Muscle layer of colon (tissue), 2 donors: ENCODE measurements around the gene MRPL20.
"Not testable (repeated sequence)": the region's sequence is repeated elsewhere in the genome, so short reads cannot be mapped to it uniquely, and the experiment has no call there.

Source experiments
- H3K27ac ChIP-seq: one replicate; pipeline ENCODE4 v1.7.0; 2013; ENCODE audit warnings: low read depth, mild to moderate bottlenecking, low read length, moderate library complexity
- H3K27me3 ChIP-seq, 2 donors: one replicate each; pipeline ENCODE4 v1.7.0; 2013; ENCODE audit warnings: low read length in 2 of 2, mild to moderate bottlenecking in 2 of 2; ENCODE audit not compliant: insufficient read depth in 2 of 2, control insufficient read depth in 1 of 2
- H3K36me3 ChIP-seq: one replicate; pipeline ENCODE4 v1.7.0; 2013; ENCODE audit warnings: mild to moderate bottlenecking, low read length; ENCODE audit not compliant: insufficient read depth
- H3K4me1 ChIP-seq: one replicate; pipeline ENCODE4 v1.7.0; 2013; ENCODE audit warnings: mild to moderate bottlenecking, low read length; ENCODE audit not compliant: insufficient read depth
- H3K4me3 ChIP-seq, 2 donors: one replicate each; pipeline ENCODE4 v1.7.0; 2013; ENCODE audit warnings: low read length in 2 of 2, low read depth in 1 of 2, mild to moderate bottlenecking in 1 of 2, moderate library complexity in 1 of 2
- H3K9ac ChIP-seq: one replicate; pipeline ENCODE4 v1.7.0; 2013; ENCODE audit warnings: low read length
- H3K9me3 ChIP-seq: one replicate; pipeline ENCODE4 v1.7.0; 2013; ENCODE audit warnings: mild to moderate bottlenecking, low read length
- donor health status: abdominal sarcoma.
- donor health status: Adenocarcinoma of cecum.

MRPL20 gene

GRCh38 chr1:1428967-1429366 is 21.9 kb upstream of the MRPL20 start:
- H3K27me3 ChIP-seq, H3K36me3 ChIP-seq, H3K9ac ChIP-seq, H3K4me3 ChIP-seq, H3K9me3 ChIP-seq: not testable (repeated sequence)
- H3K27ac ChIP-seq: peak overlapping the region; percentile 94
- H3K4me1 ChIP-seq: peaks cover 41% of the 10 kb centered on the region

GRCh38 chr1:1428174-1428573 is 21.1 kb upstream of the MRPL20 start:
- peak overlapping the region; percentile 4 for H3K27ac ChIP-seq
- H3K9ac ChIP-seq: no peak overlapping the region
- H3K36me3 ChIP-seq: no peaks in the 10 kb centered on the region
- H3K4me3 ChIP-seq: no peak overlapping the region
- no peaks in the 10 kb centered on the region for H3K9me3 ChIP-seq
- H3K4me1 ChIP-seq: peaks cover 33% of the 10 kb centered on the region
- H3K27me3 ChIP-seq: no peaks in the 10 kb centered on the region

- Histone ChIP-seq H3K27ac (no peak overlapping the region), H3K4me1 (peaks cover 30% of the 10 kb centered on the region), H3K27me3 (no peaks in the 10 kb centered on the region), H3K9ac (no peak overlapping the region), H3K4me3 (peak overlapping the region in 1 of 2 donors; percentile 27), H3K9me3 (no peaks in the 10 kb centered on the region), H3K36me3 (no peaks in the 10 kb centered on the region)
These were observed 20.7 kb upstream of the MRPL20 start for GRCh38 chr1:1427820-1428148.

GRCh38 chr1:1427106-1427819 is 20.2 kb upstream of the MRPL20 start:
- Histone ChIP-seq H3K27me3 (no peaks in the 10 kb centered on the region), H3K4me1 (peaks cover 25% of the 10 kb centered on the region), H3K4me3 (peak overlapping the region in 1 of 2 donors; percentile 27), H3K9ac (no peak overlapping the region), H3K9me3 (no peaks in the 10 kb centered on the region), H3K27ac (no peak overlapping the region), H3K36me3 (no peaks in the 10 kb centered on the region)

- H3K4me3 ChIP-seq: no peak overlapping the region
- no peaks in the 10 kb centered on the region for H3K36me3 ChIP-seq
- peaks cover 20% of the 10 kb centered on the region for H3K4me1 ChIP-seq
- H3K9ac ChIP-seq: no peak overlapping the region
- H3K27ac ChIP-seq: no peak overlapping the region
- H3K9me3 ChIP-seq: no peaks in the 10 kb centered on the region
- H3K27me3 ChIP-seq: no peaks in the 10 kb centered on the region
These were observed 19.5 kb upstream of the MRPL20 start for GRCh38 chr1:1426496-1427105.

- H3K4me3 ChIP-seq: no peak overlapping the region
- H3K27ac ChIP-seq: no peak overlapping the region
- no peaks in the 10 kb centered on the region for H3K36me3 ChIP-seq
- peaks cover 20% of the 10 kb centered on the region for H3K4me1 ChIP-seq
- no peaks in the 10 kb centered on the region for H3K9me3 ChIP-seq
- no peak overlapping the region for H3K9ac ChIP-seq
- H3K27me3 ChIP-seq: no peaks in the 10 kb centered on the region
These were observed 18.8 kb upstream of the MRPL20 start for GRCh38 chr1:1425753-1426495.

- peaks cover 19% of the 10 kb centered on the region for H3K4me1 ChIP-seq
- H3K9me3 ChIP-seq: no peaks in the 10 kb centered on the region
- peaks cover 0 to 4% of the 10 kb centered on the region in 2 donors for H3K27me3 ChIP-seq
- no peaks in the 10 kb centered on the region for H3K36me3 ChIP-seq
- no peak overlapping the region for H3K9ac ChIP-seq
- H3K27ac ChIP-seq: no peak overlapping the region
- no peak overlapping the region for H3K4me3 ChIP-seq
These were observed 18.3 kb upstream of the MRPL20 start for GRCh38 chr1:1425426-1425752.

GRCh38 chr1:1424707-1425106 is 17.6 kb upstream of the MRPL20 start:
- Histone ChIP-seq H3K4me1 (peaks cover 12% of the 10 kb centered on the region), H3K9me3 (no peaks in the 10 kb centered on the region), H3K9ac (no peak overlapping the region), H3K4me3 (no peak overlapping the region), H3K36me3 (no peaks in the 10 kb centered on the region), H3K27me3 (peaks cover 0 to 4% of the 10 kb centered on the region in 2 donors), H3K27ac (no peak overlapping the region)

GRCh38 chr1:1423245-1423597 is 16.1 kb upstream of the MRPL20 start:
- Histone ChIP-seq H3K4me3 (no peak overlapping the region), H3K27ac (no peak overlapping the region), H3K9ac (no peak overlapping the region), H3K27me3 (peaks cover 0 to 4% of the 10 kb centered on the region in 2 donors), H3K9me3 (no peaks in the 10 kb centered on the region), H3K4me1 (peaks cover 8% of the 10 kb centered on the region), H3K36me3 (no peaks in the 10 kb centered on the region)

GRCh38 chr1:1422465-1423244 is 15.6 kb upstream of the MRPL20 start:
- Histone ChIP-seq H3K9ac (no peak overlapping the region), H3K4me1 (peaks cover 8% of the 10 kb centered on the region), H3K27ac (no peak overlapping the region), H3K36me3 (no peaks in the 10 kb centered on the region), H3K9me3 (no peaks in the 10 kb centered on the region), H3K4me3 (no peak overlapping the region), H3K27me3 (peaks cover 0 to 4% of the 10 kb centered on the region in 2 donors)

GRCh38 chr1:1421907-1422464 is 14.9 kb upstream of the MRPL20 start:
- Histone ChIP-seq H3K27ac (no peak overlapping the region), H3K36me3 (no peaks in the 10 kb centered on the region), H3K9ac (no peak overlapping the region), H3K9me3 (no peaks in the 10 kb centered on the region), H3K27me3 (peaks cover 0 to 4% of the 10 kb centered on the region in 2 donors), H3K4me3 (no peak overlapping the region), H3K4me1 (peaks cover 8% of the 10 kb centered on the region)
